Measurements from ENCODE around the gene NOB1.

NOB1 gene

GRCh38 chr16:69699915-69700314 lies 54.8 kb downstream of the NOB1 start:
- no peak overlapping the region for H2AFZ ChIP-seq (ENCODE audit: low read length)

DNA sequence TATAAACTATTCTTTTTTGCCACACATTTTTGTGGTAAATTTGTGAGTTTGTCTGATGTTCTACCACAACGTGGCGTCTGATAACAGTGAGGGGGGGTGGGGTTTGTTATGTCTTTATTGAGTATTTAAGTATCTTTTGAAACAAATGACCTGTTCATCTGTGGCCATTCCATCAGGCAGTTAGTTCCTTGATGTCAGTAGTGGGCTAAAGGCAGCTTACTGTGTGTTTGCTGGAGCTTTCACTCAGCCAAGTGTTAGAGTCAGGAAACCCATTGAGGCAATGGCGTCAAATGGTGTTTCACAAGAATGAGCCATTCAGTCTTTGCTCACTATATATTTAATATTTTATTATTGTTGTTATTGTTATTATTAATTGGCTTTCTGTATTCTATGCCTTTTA lies 56.3 kb downstream of the NOB1 start:
- H3F3A ChIP-seq (ENCODE audit: insufficient read depth, low read length) = no peaks in the 10 kb centered on the region
- peaks cover 31% of the 10 kb centered on the region for H3K36me3 ChIP-seq (ENCODE audit: insufficient read depth, low read length)
- TF ChIP-seq, protein P1, sequence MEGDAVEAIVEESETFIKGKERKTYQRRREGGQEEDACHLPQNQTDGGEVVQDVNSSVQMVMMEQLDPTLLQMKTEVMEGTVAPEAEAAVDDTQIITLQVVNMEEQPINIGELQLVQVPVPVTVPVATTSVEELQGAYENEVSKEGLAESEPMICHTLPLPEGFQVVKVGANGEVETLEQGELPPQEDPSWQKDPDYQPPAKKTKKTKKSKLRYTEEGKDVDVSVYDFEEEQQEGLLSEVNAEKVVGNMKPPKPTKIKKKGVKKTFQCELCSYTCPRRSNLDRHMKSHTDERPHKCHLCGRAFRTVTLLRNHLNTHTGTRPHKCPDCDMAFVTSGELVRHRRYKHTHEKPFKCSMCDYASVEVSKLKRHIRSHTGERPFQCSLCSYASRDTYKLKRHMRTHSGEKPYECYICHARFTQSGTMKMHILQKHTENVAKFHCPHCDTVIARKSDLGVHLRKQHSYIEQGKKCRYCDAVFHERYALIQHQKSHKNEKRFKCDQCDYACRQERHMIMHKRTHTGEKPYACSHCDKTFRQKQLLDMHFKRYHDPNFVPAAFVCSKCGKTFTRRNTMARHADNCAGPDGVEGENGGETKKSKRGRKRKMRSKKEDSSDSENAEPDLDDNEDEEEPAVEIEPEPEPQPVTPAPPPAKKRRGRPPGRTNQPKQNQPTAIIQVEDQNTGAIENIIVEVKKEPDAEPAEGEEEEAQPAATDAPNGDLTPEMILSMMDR (IDR thresholded peaks at IDR 0.05; ENCODE audit: low read length) = no peak
- no peak for TF ChIP-seq EZH2 (IDR thresholded peaks at IDR 0.05; ENCODE audit: borderline replicate concordance, low read length)

More at GRCh38 chr16:69699915-69700314, 54.8 kb downstream of the NOB1 start:
- Histone ChIP-seq H4K20me1 (ENCODE audit: insufficient read depth, low read length) (no peaks in the 10 kb centered on the region), H3K4me3 (ENCODE audit: low read depth, low read length, poor library complexity, severe bottlenecking) (no peak overlapping the region), H3K9me3 (ENCODE audit: low read length) (no peaks in the 10 kb centered on the region), H3K9me2 (ENCODE audit: low read depth, low read length) (no peaks in the 10 kb centered on the region), H3K9ac (ENCODE audit: low read length) (no peak overlapping the region), H3K27me3 (ENCODE audit: insufficient read depth, low read length) (no peaks in the 10 kb centered on the region), H3K79me2 (ENCODE audit: insufficient read depth, low read length) (no peaks in the 10 kb centered on the region), H3F3A (ENCODE audit: insufficient read depth, low read length) (no peaks in the 10 kb centered on the region), H3K36me3 (ENCODE audit: insufficient read depth, low read length) (peaks cover 16% of the 10 kb centered on the region; the same call in 1 of the 2 replicates), H3K27ac (ENCODE audit: low read depth, low read length, poor library complexity, severe bottlenecking) (no peak overlapping the region), H3K4me1 (ENCODE audit: insufficient read depth, low read length, severe bottlenecking) (no peaks in the 10 kb centered on the region), H3K4me2 (ENCODE audit: low read length) (no peak overlapping the region)
- TF ChIP-seq, protein P1 (IDR thresholded peaks at IDR 0.05; ENCODE audit: low read length) = no peak
- TF ChIP-seq EZH2 (IDR thresholded peaks at IDR 0.05; ENCODE audit: borderline replicate concordance, low read length) = no peak

DNA sequence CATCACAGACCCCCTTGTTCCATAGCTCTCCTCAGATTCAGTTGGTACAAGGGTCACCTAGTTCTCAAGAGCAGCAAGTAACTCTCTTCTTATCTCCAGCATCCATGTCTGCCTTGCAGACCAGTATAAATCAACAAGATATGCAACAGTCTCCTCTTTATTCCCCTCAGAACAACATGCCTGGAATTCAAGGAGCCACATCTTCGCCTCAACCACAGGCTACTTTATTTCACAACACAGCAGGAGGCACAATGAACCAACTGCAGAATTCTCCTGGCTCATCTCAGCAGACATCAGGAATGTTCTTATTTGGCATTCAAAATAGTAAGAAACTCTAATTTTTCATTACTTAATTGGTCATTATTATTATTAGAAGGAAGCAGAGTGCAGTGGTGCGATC lies 60.8 kb downstream of the NOB1 start:
- H4K20me1 ChIP-seq (ENCODE audit: insufficient read depth, low read length) = no peaks in the 10 kb centered on the region
- H3K36me3 ChIP-seq (ENCODE audit: insufficient read depth, low read length) = peaks cover 59% of the 10 kb centered on the region
- no peaks in the 10 kb centered on the region for H3F3A ChIP-seq (ENCODE audit: insufficient read depth, low read length)
- H2AFZ ChIP-seq (ENCODE audit: low read length) = no peak overlapping the region
- no peaks in the 10 kb centered on the region for H3K27me3 ChIP-seq (ENCODE audit: insufficient read depth, low read length)
- no peak overlapping the region for H3K27ac ChIP-seq (ENCODE audit: low read depth, low read length, poor library complexity, severe bottlenecking)
- no peak overlapping the region for H3K4me2 ChIP-seq (ENCODE audit: low read length)
- H3K9me3 ChIP-seq (ENCODE audit: low read length) = no peaks in the 10 kb centered on the region
- H3K79me2 ChIP-seq (ENCODE audit: insufficient read depth, low read length) = no peaks in the 10 kb centered on the region
- no peak overlapping the region for H3K9ac ChIP-seq (ENCODE audit: low read length)
- TF ChIP-seq, protein P1 (IDR thresholded peaks at IDR 0.05; ENCODE audit: low read length) = no peak
- no peak for TF ChIP-seq EZH2 (IDR thresholded peaks at IDR 0.05; ENCODE audit: borderline replicate concordance, low read length)
- no peaks in the 10 kb centered on the region for H3K4me1 ChIP-seq (ENCODE audit: insufficient read depth, low read length, severe bottlenecking)
- H3K9me2 ChIP-seq (ENCODE audit: low read depth, low read length) = no peaks in the 10 kb centered on the region
- H3K4me3 ChIP-seq (ENCODE audit: low read depth, low read length, poor library complexity, severe bottlenecking) = no peak overlapping the region

More for the DNA sequence above, 56.3 kb downstream of the NOB1 start:
- Histone ChIP-seq H4K20me1 (ENCODE audit: insufficient read depth, low read length) (no peaks in the 10 kb centered on the region), H3K4me1 (ENCODE audit: insufficient read depth, low read length, severe bottlenecking) (no peaks in the 10 kb centered on the region), H3K79me2 (ENCODE audit: insufficient read depth, low read length) (no peaks in the 10 kb centered on the region), H3K9me3 (ENCODE audit: low read length) (no peaks in the 10 kb centered on the region), H2AFZ (ENCODE audit: low read length) (no peak overlapping the region), H3K9ac (ENCODE audit: low read length) (no peak overlapping the region), H3K27ac (ENCODE audit: low read depth, low read length, poor library complexity, severe bottlenecking) (no peak overlapping the region), H3K27me3 (ENCODE audit: insufficient read depth, low read length) (no peaks in the 10 kb centered on the region), H3K9me2 (ENCODE audit: low read depth, low read length) (no peaks in the 10 kb centered on the region), H3K4me2 (ENCODE audit: low read length) (no peak overlapping the region), H3K4me3 (ENCODE audit: low read depth, low read length, poor library complexity, severe bottlenecking) (no peak overlapping the region)

Measured in OCI-LY1 (cell line).